ENCODE data around the gene UBE2H.
"Not testable (repeated sequence)": the region's sequence is repeated elsewhere in the genome, so short reads cannot be mapped to it uniquely, and the experiment has no call there.

UBE2H gene

GRCh38 chr7:129870668-129871067, 82.1 kb downstream of the UBE2H start:
- DNase-seq: no peak

GRCh38 chr7:129866251-129866650, 86.5 kb downstream of the UBE2H start:
- DNase-seq: no peak

GRCh38 chr7:129865925-129866201, 86.9 kb downstream of the UBE2H start:
- DNase-seq: no peak

- DNase-seq: no peak
Measured at GRCh38 chr7:129865093-129865924, 87.5 kb downstream of the UBE2H start.

- not testable (repeated sequence) for DNase-seq
Measured at GRCh38 chr7:129864676-129865075, 88.1 kb downstream of the UBE2H start.

GRCh38 chr7:129864042-129864441, 88.7 kb downstream of the UBE2H start:
- no peak for DNase-seq

GRCh38 chr7:129862682-129863081, 90.1 kb downstream of the UBE2H start:
- no peak for DNase-seq

- DNase-seq: not testable (repeated sequence)
Measured at GRCh38 chr7:129860784-129861183, 92.0 kb downstream of the UBE2H start.

GRCh38 chr7:129859183-129859582, 93.6 kb downstream of the UBE2H start:
- DNase-seq: no peak

- DNase-seq: no peak
Measured at GRCh38 chr7:129858490-129858889, 94.3 kb downstream of the UBE2H start.

- DNase-seq: no peak
Measured at GRCh38 chr7:129857313-129857712, 95.4 kb downstream of the UBE2H start.

GRCh38 chr7:129855935-129856717, 96.6 kb downstream of the UBE2H start:
- no peak for DNase-seq

- DNase-seq: no peak
Measured at GRCh38 chr7:129855234-129855673, 97.5 kb downstream of the UBE2H start.

- DNase-seq: no peak
Measured at GRCh38 chr7:129854401-129854800, 98.4 kb downstream of the UBE2H start.

GRCh38 chr7:129853661-129854268, 99.0 kb downstream of the UBE2H start:
- DNase-seq: no peak

GRCh38 chr7:129851809-129852208, 101.0 kb downstream of the UBE2H start:
- DNase-seq: no peak

- no peak for DNase-seq
Measured at GRCh38 chr7:129851174-129851573, 101.6 kb downstream of the UBE2H start.

GRCh38 chr7:129848436-129848835, 104.3 kb downstream of the UBE2H start:
- no peak for DNase-seq

GRCh38 chr7:129845972-129846327, 106.8 kb downstream of the UBE2H start:
- DNase-seq: no peak

GRCh38 chr7:129845178-129845971, 107.4 kb downstream of the UBE2H start:
- DNase-seq: no peak

- DNase-seq: peak; percentile 17
Measured at GRCh38 chr7:129843978-129844840, 108.6 kb downstream of the UBE2H start.

- no peak for DNase-seq
Measured at GRCh38 chr7:129843365-129843898, 109.3 kb downstream of the UBE2H start.

Measured in activated CD4-positive, alpha-beta T cell treated with anti-CD3 and anti-CD28 coated beads for 48 hours (primary cell).